Choroid plexus epithelial cell (primary cell): Measurements from ENCODE around the gene GRB14.

Source experiments
- DNase-seq: peaks from one replicate; pipeline ENCODE4 v3.0.0-alpha.2; 2010; ENCODE audit warnings: low read depth
- H3K4me3 ChIP-seq: 2 replicates; pipeline ENCODE4 v1.5.1; 2011; ENCODE audit warnings: low read depth, mild to moderate bottlenecking, control low read depth, low read length, moderate library complexity
- CTCF ChIP-seq: conservative IDR thresholded peaks from 2 replicates; pipeline ENCODE4 v1.5.1; 2011; ENCODE audit warnings: low read depth, mild to moderate bottlenecking, control low read depth, inconsistent platforms, low read length, moderate library complexity

The GRB14 gene

GRCh38 chr2:164464376-164464775 is 156.9 kb downstream of the GRB14 start:
- no peak for TF ChIP-seq CTCF
- no peak overlapping the region for H3K4me3 ChIP-seq
- no peak for DNase-seq

GRCh38 chr2:164458792-164459191 is 162.5 kb downstream of the GRB14 start:
- no peak for DNase-seq
- no peak for TF ChIP-seq CTCF

GRCh38 chr2:164457271-164457670 is 164.0 kb downstream of the GRB14 start:
- DNase-seq: no peak
- TF ChIP-seq CTCF: no peak
- H3K4me3 ChIP-seq: no peak overlapping the region

More at GRCh38 chr2:164458792-164459191, 162.5 kb downstream of the GRB14 start:
- H3K4me3 ChIP-seq: no peak overlapping the region

- DNase-seq: peak; percentile 54
- no peak for TF ChIP-seq CTCF
- no peak overlapping the region for H3K4me3 ChIP-seq
Measured at GRCh38 chr2:164456619-164457018, 164.7 kb downstream of the GRB14 start.

GRCh38 chr2:164453656-164454305 is 167.5 kb downstream of the GRB14 start:
- no peak overlapping the region for H3K4me3 ChIP-seq
- no peak for TF ChIP-seq CTCF
- DNase-seq: no peak

GRCh38 chr2:164450278-164450677 is 171.0 kb downstream of the GRB14 start:
- DNase-seq: no peak
- H3K4me3 ChIP-seq: no peak overlapping the region
- no peak for TF ChIP-seq CTCF

GRCh38 chr2:164449706-164450105 is 171.6 kb downstream of the GRB14 start:
- H3K4me3 ChIP-seq: no peak overlapping the region
- no peak for TF ChIP-seq CTCF
- DNase-seq: no peak
